B cell (primary cell): ENCODE data around the gene ACR.
"Not testable (repeated sequence)": the region's sequence is repeated elsewhere in the genome, so short reads cannot be mapped to it uniquely, and the experiment has no call there.

Experiments
- CTCF ChIP-seq: fragments of 200-600 bp; IDR thresholded peaks from one replicate; pipeline ENCODE4 v1.8.0; 2022; ENCODE audit warnings: antibody characterized with exemption, mild to moderate bottlenecking
- EZH2 ChIP-seq: IDR thresholded peaks from 2 replicates; pipeline ENCODE4 v1.6.1; 2012; ENCODE audit warnings: borderline replicate concordance, low read depth, mild to moderate bottlenecking, moderate library complexity, low read length; ENCODE audit not compliant: insufficient read depth, poor library complexity, severe bottlenecking

- TF ChIP-seq CTCF, EZH2: not testable (repeated sequence)
Measured at GRCh38 chr22:50780244-50780643, 42.2 kb downstream of the ACR start.
